Measurements from ENCODE around the gene DCUN1D2. TPM values are rescaled to one million over a fixed set of nuclear protein-coding genes. Genes with fewer than 3 reads are reported as not detected.

DCUN1D2 gene
- total and polyA plus RNA-seq, 3 experiments from 2014 or later = 8.8 to 16.8 (median 16.2) TPM

GRCh38 chr13:113511361-113511760 is 20.9 kb upstream of the DCUN1D2 start:
- Mint-ChIP-seq H3K36me3 (peaks cover 3 to 54% (median 13%) of the 10 kb centered on the region in 3 donors), H3K27ac (no peak overlapping the region), H3K4me3 (no peak overlapping the region), H3K27me3 (no peaks in the 10 kb centered on the region), H3K9me3 (no peaks in the 10 kb centered on the region), H3K4me1 (peaks cover 0 to 4% (median 3%) of the 10 kb centered on the region in 3 donors)
- CTCF ChIA-PET = no interaction called here
- POLR2A ChIA-PET = no interaction called here
- Histone ChIP-seq H3K9me3 (ENCODE audit: low read length) (no peaks in the 10 kb centered on the region), H3K4me3 (ENCODE audit: low read length) (no peak overlapping the region), H3K27me3 (ENCODE audit: insufficient read depth, low read length, poor library complexity, severe bottlenecking) (no peaks in the 10 kb centered on the region), H3K27ac (ENCODE audit: low read depth, low read length) (no peak overlapping the region), H3K4me1 (ENCODE audit: insufficient read depth, low read length) (no peaks in the 10 kb centered on the region), H3K36me3 (ENCODE audit: insufficient read depth, low read length) (no peaks in the 10 kb centered on the region)
- DNase-seq = no peak

DNA sequence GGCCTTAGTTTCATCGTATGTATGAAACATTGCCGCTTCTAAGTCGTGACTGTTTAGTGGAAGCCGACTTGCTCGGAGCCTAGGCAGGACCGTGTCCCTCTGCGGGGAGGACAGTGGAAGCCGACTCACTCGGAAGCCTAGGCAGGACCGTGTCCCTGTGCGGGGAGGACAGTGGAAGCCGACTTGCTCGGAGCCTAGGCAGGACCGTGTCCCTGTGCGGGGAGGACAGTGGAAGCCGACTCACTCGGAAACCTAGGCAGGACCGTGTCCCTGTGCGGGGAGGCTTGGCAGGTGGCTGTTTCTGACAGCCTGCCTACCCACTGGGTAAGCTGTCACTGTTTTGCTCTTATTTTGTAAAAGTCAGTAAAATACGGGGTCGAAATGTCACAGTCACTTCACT is 20.4 kb upstream of the DCUN1D2 start:
- no peak for DNase-seq
- H3K4me3 Mint-ChIP-seq = no peak overlapping the region
- CTCF ChIA-PET = no interaction called here
- Histone ChIP-seq H3K27ac (ENCODE audit: low read depth, low read length) (no peak overlapping the region), H3K4me3 (ENCODE audit: low read length) (no peak overlapping the region), H3K4me1 (ENCODE audit: insufficient read depth, low read length) (no peaks in the 10 kb centered on the region), H3K9me3 (ENCODE audit: low read length) (no peaks in the 10 kb centered on the region), H3K36me3 (ENCODE audit: insufficient read depth, low read length) (no peaks in the 10 kb centered on the region), H3K27me3 (ENCODE audit: insufficient read depth, low read length, poor library complexity, severe bottlenecking) (no peaks in the 10 kb centered on the region)
- H3K27me3 Mint-ChIP-seq = no peaks in the 10 kb centered on the region
- no peak overlapping the region for H3K27ac Mint-ChIP-seq
- peaks cover 3 to 52% (median 13%) of the 10 kb centered on the region in 3 donors for H3K36me3 Mint-ChIP-seq
- peaks cover 0 to 4% (median 3%) of the 10 kb centered on the region in 3 donors for H3K4me1 Mint-ChIP-seq
- POLR2A ChIA-PET = no interaction called here
- H3K9me3 Mint-ChIP-seq = no peaks in the 10 kb centered on the region

DNA sequence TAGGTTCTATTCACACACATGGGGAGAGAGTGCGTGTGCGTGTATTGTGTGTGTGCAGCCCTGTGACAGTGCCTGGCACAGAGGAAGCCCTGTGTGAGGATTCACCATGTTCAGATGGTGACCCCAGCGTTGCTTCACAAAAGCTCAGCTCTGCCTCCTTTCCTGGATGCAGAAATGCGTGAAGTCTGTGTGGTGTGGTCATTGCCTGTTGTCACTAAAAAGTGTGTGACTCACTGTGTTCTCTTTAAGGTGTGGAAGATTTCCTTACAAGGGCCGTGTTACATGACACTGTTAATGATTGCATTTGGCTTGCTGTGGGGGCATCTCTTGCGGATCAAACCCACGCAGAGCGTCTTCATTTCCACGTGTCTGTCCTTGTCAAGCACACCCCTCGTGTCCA is 19.5 kb upstream of the DCUN1D2 start:
- H3K4me1 ChIP-seq (ENCODE audit: insufficient read depth, low read length) = no peaks in the 10 kb centered on the region
- H3K4me3 Mint-ChIP-seq = no peak overlapping the region
- ChIA-PET CTCF (no interaction called here), POLR2A (no interaction called here)
- no peaks in the 10 kb centered on the region for H3K27me3 ChIP-seq (ENCODE audit: insufficient read depth, low read length, poor library complexity, severe bottlenecking)
- H3K9me3 Mint-ChIP-seq = no peaks in the 10 kb centered on the region
- DNase-seq = no peak
- H3K27ac ChIP-seq (ENCODE audit: low read depth, low read length) = no peak overlapping the region
- H3K27ac Mint-ChIP-seq = no peak overlapping the region
- H3K9me3 ChIP-seq (ENCODE audit: low read length) = no peaks in the 10 kb centered on the region
- H3K4me1 Mint-ChIP-seq = peaks cover 0 to 3% (median 2%) of the 10 kb centered on the region in 3 donors
- no peaks in the 10 kb centered on the region for H3K27me3 Mint-ChIP-seq
- H3K4me3 ChIP-seq (ENCODE audit: low read length) = no peak overlapping the region
- no peaks in the 10 kb centered on the region for H3K36me3 ChIP-seq (ENCODE audit: insufficient read depth, low read length)
- peaks cover 0 to 57% (median 16%) of the 10 kb centered on the region in 3 donors for H3K36me3 Mint-ChIP-seq

DNA sequence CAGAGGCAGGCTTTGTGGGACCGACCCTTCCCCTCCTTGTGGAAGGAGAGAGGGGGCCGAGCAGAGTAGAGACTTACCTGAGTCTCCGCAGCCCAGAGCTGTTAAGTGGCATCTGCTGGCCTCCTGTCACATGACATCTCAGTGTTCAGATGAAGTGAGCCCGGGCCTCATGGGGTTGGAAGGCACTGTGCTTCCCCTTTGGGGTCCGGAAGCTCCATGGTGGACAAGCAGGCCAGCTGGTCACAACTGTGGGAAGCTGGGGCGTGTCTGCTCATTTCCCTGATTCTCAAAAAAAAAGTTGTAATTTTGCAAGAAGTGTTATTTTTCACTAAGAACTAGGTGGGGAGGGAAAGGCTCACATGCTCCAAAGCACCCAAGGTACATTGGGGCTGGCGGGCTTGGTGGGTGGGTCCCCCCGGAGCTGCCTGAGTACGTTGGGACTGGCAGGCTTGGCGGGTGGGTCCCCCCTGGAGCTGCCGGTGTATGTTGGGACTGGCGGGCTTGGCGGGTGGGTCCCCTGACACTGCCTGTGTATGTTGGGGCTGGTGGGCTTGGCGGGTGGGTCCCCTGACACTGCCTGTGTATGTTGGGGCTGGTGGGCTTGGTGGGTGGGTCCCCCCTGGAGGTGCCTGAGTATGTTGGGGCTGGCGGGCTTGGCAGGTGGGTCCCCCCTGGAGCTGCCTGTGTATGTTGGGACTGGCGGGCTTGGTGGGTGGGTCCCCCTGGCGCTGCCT is 18.2 kb upstream of the DCUN1D2 start:
- Histone ChIP-seq H3K4me3 (ENCODE audit: low read length) (no peak overlapping the region), H3K36me3 (ENCODE audit: insufficient read depth, low read length) (no peaks in the 10 kb centered on the region), H3K27me3 (ENCODE audit: insufficient read depth, low read length, poor library complexity, severe bottlenecking) (no peaks in the 10 kb centered on the region), H3K27ac (ENCODE audit: low read depth, low read length) (no peak overlapping the region), H3K4me1 (ENCODE audit: insufficient read depth, low read length) (no peaks in the 10 kb centered on the region), H3K9me3 (ENCODE audit: low read length) (no peaks in the 10 kb centered on the region)
- ChIA-PET POLR2A (no interaction called here), CTCF (interaction anchor here (0.5 kb wide), 1 partner anchor 77 kb away, joined by 4 read pairs; no protein-coding TSS in a partner anchor)
- peaks cover 0 to 63% (median 17%) of the 10 kb centered on the region in 3 donors for H3K36me3 Mint-ChIP-seq
- DNase-seq = no peak
- no peaks in the 10 kb centered on the region for H3K27me3 Mint-ChIP-seq
- no peaks in the 10 kb centered on the region for H3K9me3 Mint-ChIP-seq
- H3K4me1 Mint-ChIP-seq = peaks cover 0 to 3% (median 2%) of the 10 kb centered on the region in 3 donors
- H3K27ac Mint-ChIP-seq = no peak overlapping the region
- no peak overlapping the region for H3K4me3 Mint-ChIP-seq

- peaks cover 0 to 3% (median 2%) of the 10 kb centered on the region in 3 donors for H3K4me1 Mint-ChIP-seq
- Histone ChIP-seq H3K4me3 (ENCODE audit: low read length) (no peak overlapping the region), H3K36me3 (ENCODE audit: insufficient read depth, low read length) (no peaks in the 10 kb centered on the region), H3K27ac (ENCODE audit: low read depth, low read length) (no peak overlapping the region), H3K9me3 (ENCODE audit: low read length) (no peaks in the 10 kb centered on the region), H3K27me3 (ENCODE audit: insufficient read depth, low read length, poor library complexity, severe bottlenecking) (no peaks in the 10 kb centered on the region), H3K4me1 (ENCODE audit: insufficient read depth, low read length) (no peaks in the 10 kb centered on the region)
- peak overlapping the region in 1 of 8 donors; percentile 47 for H3K27ac Mint-ChIP-seq
- H3K27me3 Mint-ChIP-seq = no peaks in the 10 kb centered on the region
- H3K9me3 Mint-ChIP-seq = no peaks in the 10 kb centered on the region
- H3K4me3 Mint-ChIP-seq = no peak overlapping the region
- ChIA-PET CTCF (interaction anchor here (0.5 kb wide), 1 partner anchor 78 kb away, joined by 4 read pairs; no protein-coding TSS in a partner anchor), POLR2A (no interaction called here)
- peaks cover 0 to 59% (median 19%) of the 10 kb centered on the region in 3 donors for H3K36me3 Mint-ChIP-seq
- no peak for DNase-seq
These were observed 17.2 kb upstream of the DCUN1D2 start for GRCh38 chr13:113507505-113508345.

GRCh38 chr13:113506871-113507388 is 16.4 kb upstream of the DCUN1D2 start:
- H3K27me3 ChIP-seq (ENCODE audit: insufficient read depth, low read length, poor library complexity, severe bottlenecking) = no peaks in the 10 kb centered on the region
- peaks cover under 1% of the 10 kb centered on the region for H3K36me3 ChIP-seq (ENCODE audit: insufficient read depth, low read length)
- no peaks in the 10 kb centered on the region for H3K9me3 Mint-ChIP-seq
- peaks cover 0 to 3% (median 2%) of the 10 kb centered on the region in 3 donors for H3K4me1 Mint-ChIP-seq
- POLR2A ChIA-PET = no interaction called here
- H3K36me3 Mint-ChIP-seq = peaks cover 0 to 62% (median 19%) of the 10 kb centered on the region in 3 donors
- H3K4me3 ChIP-seq (ENCODE audit: low read length) = no peak overlapping the region
- no peak overlapping the region for H3K27ac Mint-ChIP-seq
- H3K4me3 Mint-ChIP-seq = no peak overlapping the region
- DNase-seq = no peak
- H3K9me3 ChIP-seq (ENCODE audit: low read length) = no peaks in the 10 kb centered on the region
- no peaks in the 10 kb centered on the region for H3K27me3 Mint-ChIP-seq
- CTCF ChIA-PET = no interaction called here
- no peak overlapping the region for H3K27ac ChIP-seq (ENCODE audit: low read depth, low read length)
- H3K4me1 ChIP-seq (ENCODE audit: insufficient read depth, low read length) = no peaks in the 10 kb centered on the region

DNA sequence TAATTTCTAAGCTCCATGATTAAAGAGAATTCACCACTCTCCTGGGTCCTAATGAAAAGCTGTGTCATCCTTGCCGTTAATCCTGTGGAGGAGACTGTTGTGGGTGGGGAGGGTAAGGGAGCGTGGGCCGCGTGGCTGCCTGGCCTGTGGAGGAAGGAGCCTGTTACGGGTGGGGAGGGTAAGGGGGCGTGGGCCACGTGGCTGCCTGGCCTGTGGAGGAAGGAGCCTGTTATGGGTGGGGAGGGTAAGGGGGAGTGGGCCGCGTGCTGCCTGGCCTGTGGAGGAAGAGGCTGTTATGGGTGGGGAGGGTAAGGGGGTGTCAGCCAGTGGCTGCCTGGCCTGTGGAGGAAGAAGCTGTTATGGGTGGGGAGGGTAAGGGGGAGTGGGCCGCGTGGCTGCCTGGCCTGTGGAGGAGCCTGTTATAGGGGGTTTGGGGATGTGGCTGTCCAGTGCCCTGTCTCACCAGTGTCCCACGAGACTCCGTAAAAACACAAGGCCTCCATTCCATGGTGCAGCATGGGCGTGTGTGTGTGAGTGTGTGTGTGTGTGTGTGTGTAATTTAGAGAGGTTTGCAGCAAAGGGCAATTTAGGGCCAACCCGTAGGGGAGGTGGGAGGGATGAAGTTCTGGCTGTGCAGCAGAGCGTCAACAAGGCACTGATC is 15.6 kb upstream of the DCUN1D2 start:
- Histone ChIP-seq H3K36me3 (ENCODE audit: insufficient read depth, low read length) (peaks cover 4% of the 10 kb centered on the region), H3K4me3 (ENCODE audit: low read length) (no peak overlapping the region), H3K27me3 (ENCODE audit: insufficient read depth, low read length, poor library complexity, severe bottlenecking) (no peaks in the 10 kb centered on the region), H3K9me3 (ENCODE audit: low read length) (no peaks in the 10 kb centered on the region), H3K27ac (ENCODE audit: low read depth, low read length) (peak overlapping the region; percentile 12), H3K4me1 (ENCODE audit: insufficient read depth, low read length) (no peaks in the 10 kb centered on the region)
- Mint-ChIP-seq H3K4me3 (no peak overlapping the region), H3K36me3 (peaks cover 0 to 62% (median 19%) of the 10 kb centered on the region in 3 donors), H3K4me1 (peaks cover 0 to 3% (median 2%) of the 10 kb centered on the region in 3 donors), H3K27me3 (no peaks in the 10 kb centered on the region), H3K9me3 (no peaks in the 10 kb centered on the region), H3K27ac (peak overlapping the region in 1 of 8 donors; percentile 43)
- CTCF ChIA-PET = interaction anchor here (0.7 kb wide), 1 partner anchor 9 kb away, joined by 3 read pairs; no protein-coding TSS in a partner anchor
- DNase-seq = no peak
- POLR2A ChIA-PET = no interaction called here
